GM23338 (cell line): ENCODE results near the gene ZGPAT. TPM values are rescaled to one million over a fixed set of nuclear protein-coding genes. Genes with fewer than 3 reads are reported as not detected.

ENCODE experiments used
- ATAC-seq: fragments of 200-7000 bp; cut with Tn5 transposase; 3 replicates; pipeline ENCODE4 v1.9.1; 2020
- DNase-seq: peaks from one replicate; pipeline ENCODE4 v3.0.0-alpha.2; 2015; ENCODE audit warnings: low spot score
- H2AFZ ChIP-seq: fragments of 200-600 bp; sonication (generic); 2 replicates; pipeline ENCODE4 v1.8.0; 2016; ENCODE audit warnings: antibody characterized with exemption, mild to moderate bottlenecking, moderate library complexity
- H3F3A ChIP-seq: fragments of 200-600 bp; sonication (generic); replicated peaks from 2 replicates; pipeline ENCODE4 v1.8.0; 2017; ENCODE audit warnings: antibody characterized with exemption, mixed run types, low read depth
- H3K27ac ChIP-seq: fragments of 200-600 bp; sonication (generic); 2 replicates; pipeline ENCODE4 v1.6.1; 2016; ENCODE audit warnings: low read depth
- H3K27me3 ChIP-seq: fragments of 200-600 bp; sonication (generic); 2 replicates; pipeline ENCODE4 v1.8.0; 2016; ENCODE audit warnings: mild to moderate bottlenecking, mixed run types, moderate library complexity; ENCODE audit not compliant: insufficient read depth
- H3K36me3 ChIP-seq: fragments of 200-600 bp; sonication (generic); 2 replicates; pipeline ENCODE4 v1.8.0; 2016; ENCODE audit warnings: mild to moderate bottlenecking; ENCODE audit not compliant: insufficient read depth
- H3K4me1 ChIP-seq: fragments of 200-600 bp; sonication (generic); 2 replicates; pipeline ENCODE4 v1.8.0; 2016; ENCODE audit warnings: mild to moderate bottlenecking, moderate library complexity; ENCODE audit not compliant: insufficient read depth
- H3K4me2 ChIP-seq: fragments of 200-600 bp; sonication (generic); 2 replicates; pipeline ENCODE4 v1.7.1; 2017; ENCODE audit warnings: mixed run types
- H3K4me3 ChIP-seq: fragments of 200-600 bp; sonication (generic); 2 replicates; pipeline ENCODE4 v1.6.1; 2016; ENCODE audit warnings: mixed run types
- H3K79me2 ChIP-seq: fragments of 200-600 bp; sonication (generic); replicated peaks from 2 replicates; pipeline ENCODE4 v1.8.0; 2017; ENCODE audit warnings: mild to moderate bottlenecking; ENCODE audit not compliant: insufficient read depth
- H3K9me2 ChIP-seq: fragments of 200-600 bp; sonication (generic); 2 replicates; pipeline ENCODE4 v1.8.0; 2017; ENCODE audit not compliant: insufficient read depth
- H4K20me1 ChIP-seq: fragments of 200-600 bp; sonication (generic); replicated peaks from 2 replicates; pipeline ENCODE4 v1.8.0; 2017; ENCODE audit warnings: mild to moderate bottlenecking; ENCODE audit not compliant: insufficient read depth
- H3K27ac Mint-ChIP-seq: 2 replicates; pipeline ENCODE4 v1.8.0; 2020; ENCODE audit warnings: inconsistent platforms, mild to moderate bottlenecking, moderate library complexity, mixed read lengths
- H3K27me3 Mint-ChIP-seq: 3 replicates; pipeline ENCODE4 v1.8.0; 2022; ENCODE audit warnings: low read depth, mild to moderate bottlenecking, moderate library complexity, mixed read lengths, inconsistent platforms; ENCODE audit not compliant: insufficient read depth, poor library complexity
- H3K36me3 Mint-ChIP-seq: 3 replicates; pipeline ENCODE4 v1.8.0; 2021; ENCODE audit warnings: low read depth, mild to moderate bottlenecking, inconsistent platforms, moderate library complexity, mixed read lengths
- H3K4me1 Mint-ChIP-seq: 3 replicates; pipeline ENCODE4 v1.8.0; 2020; ENCODE audit warnings: mild to moderate bottlenecking, inconsistent platforms, mixed read lengths
- H3K4me3 Mint-ChIP-seq: 3 replicates; pipeline ENCODE4 v1.8.0; 2021; ENCODE audit warnings: moderate library complexity, mild to moderate bottlenecking, inconsistent platforms, mixed read lengths
- H3K9me3 Mint-ChIP-seq: 3 replicates; pipeline ENCODE4 v1.8.0; 2020; ENCODE audit warnings: moderate library complexity, mild to moderate bottlenecking, inconsistent platforms, mixed read lengths
- CREB1 ChIP-seq: fragments of 250-450 bp; sonication (Bioruptor Pico); IDR thresholded peaks from 2 replicates; pipeline ENCODE4 v1.5.0; 2020; ENCODE audit warnings: low read depth, mild to moderate bottlenecking, moderate library complexity
- CTCF ChIP-seq, 2 experiments: fragments of 200-600 bp in 1 of 2; sonication (generic) in 1 of 2; conservative IDR thresholded peaks; 2 replicates each; pipeline versions ENCODE4 v1.5.1 to v1.6.1; 2016 to 2017; ENCODE audit warnings: antibody characterized with exemption in 2 of 2, low read depth in 2 of 2, mild to moderate bottlenecking in 2 of 2, moderate library complexity in 1 of 2
- ETS1 ChIP-seq: IDR thresholded peaks from 2 replicates; pipeline ENCODE4 v1.6.1; 2016; ENCODE audit warnings: antibody characterized with exemption
- EZH2 ChIP-seq: fragments of 200-600 bp; sonication (generic); IDR thresholded peaks from one replicate; pipeline ENCODE4 v1.8.0; 2017; ENCODE audit warnings: antibody characterized with exemption, mild to moderate bottlenecking, low read depth; ENCODE audit not compliant: unreplicated experiment
- EZH2phosphoT487 ChIP-seq: fragments of 200-600 bp; sonication (generic); IDR thresholded peaks from one replicate; pipeline ENCODE4 v1.8.1; 2018; ENCODE audit warnings: antibody characterized with exemption; ENCODE audit not compliant: unreplicated experiment
- JUNB ChIP-seq: IDR thresholded peaks from one replicate; pipeline ENCODE4 v1.6.1; 2016; ENCODE audit warnings: antibody characterized with exemption; ENCODE audit not compliant: unreplicated experiment
- NANOG ChIP-seq: IDR thresholded peaks from 2 replicates; pipeline ENCODE4 v1.6.1; 2016; ENCODE audit warnings: antibody characterized with exemption, borderline replicate concordance
- POLR2AphosphoS5 ChIP-seq: IDR thresholded peaks from 2 replicates; pipeline ENCODE4 v1.6.1; 2016; ENCODE audit warnings: antibody characterized with exemption, low read depth
- REST ChIP-seq: IDR thresholded peaks from one replicate; pipeline ENCODE4 v1.6.1; 2018; ENCODE audit warnings: antibody characterized with exemption; ENCODE audit not compliant: unreplicated experiment
- STAT1 ChIP-seq: IDR thresholded peaks from one replicate; pipeline ENCODE4 v1.6.1; 2016; ENCODE audit warnings: antibody characterized with exemption; ENCODE audit not compliant: unreplicated experiment
- ZNF114 ChIP-seq: fragments of 250-450 bp; sonication (Bioruptor Pico); IDR thresholded peaks from 2 replicates; pipeline ENCODE4 v1.5.0; 2020; ENCODE audit warnings: mild to moderate bottlenecking, moderate library complexity
- ZNF331 ChIP-seq: fragments of 250-450 bp; sonication (Bioruptor Pico); IDR thresholded peaks from 2 replicates; pipeline ENCODE4 v1.5.0; 2020; ENCODE audit warnings: low read depth, mild to moderate bottlenecking, moderate library complexity
- ZNF462 ChIP-seq: fragments of 250-450 bp; sonication (Bioruptor Pico); IDR thresholded peaks from 2 replicates; pipeline ENCODE4 v1.5.0; 2020; ENCODE audit warnings: mild to moderate bottlenecking, moderate library complexity
- polyA plus RNA-seq: library from polyadenylated mRNA; unstranded; fragments of >200 nt; fragmentation: Nextera tagmentation; extraction: Ambion mirVana; gene quantifications from 2 replicates; pipeline ENCODE4 v1.2.1, GENCODE V29; 2016
- total RNA-seq: library from RNA; depleted of rRNA; stranded (reverse); fragments of >200 nt; shearing (Covaris generic); gene quantifications from 2 replicates; pipeline ENCODE4 v1.2.3, GENCODE V29; 2014

Gene ZGPAT
- total and polyA plus RNA-seq, 2 experiments from 2014 or later: 25.0 to 39.2 TPM

GRCh38 chr20:63703471-63703975, 4.3 kb upstream of the ZGPAT start:
- H3K79me2 ChIP-seq: peaks cover 10% of the 10 kb centered on the region
- no peak overlapping the region for H3K4me3 Mint-ChIP-seq
- no peak overlapping the region for H3K27ac Mint-ChIP-seq
- H3K4me1 Mint-ChIP-seq: peaks cover 6% of the 10 kb centered on the region
- no peak overlapping the region for H3K4me2 ChIP-seq
- TF ChIP-seq STAT1 (no peak), NANOG (no peak), ZNF331 (no peak), CTCF (conservative IDR thresholded peaks at IDR 0.05; ENCODE audit: low read depth in 2 of 2) (no peak), POLR2AphosphoS5 (no peak), ETS1 (no peak), CREB1 (CRISPR knock-in tag) (no peak), JUNB (no peak), EZH2 (no peak), REST (no peak), ZNF114 (CRISPR knock-in tag) (no peak), EZH2phosphoT487 (no peak), ZNF462 (no peak)
- no peak overlapping the region for H3K4me3 ChIP-seq
- peaks cover 11% of the 10 kb centered on the region for H4K20me1 ChIP-seq
- no peaks in the 10 kb centered on the region; the same call in 1 of the 2 replicates for H3K4me1 ChIP-seq
- H3K27ac ChIP-seq: no peak overlapping the region
- peaks cover 8% of the 10 kb centered on the region; the same call in 1 of the 2 replicates for H3F3A ChIP-seq
- H3K9me2 ChIP-seq: no peaks in the 10 kb centered on the region
- ATAC-seq (no peak), DNase-seq (no peak)
- no peaks in the 10 kb centered on the region for H3K36me3 ChIP-seq
- H2AFZ ChIP-seq: no peak overlapping the region
- H3K27me3 ChIP-seq: no peaks in the 10 kb centered on the region
- peaks cover 11% of the 10 kb centered on the region for H3K27me3 Mint-ChIP-seq
- H3K36me3 Mint-ChIP-seq: peaks cover 15% of the 10 kb centered on the region
- no peaks in the 10 kb centered on the region for H3K9me3 Mint-ChIP-seq
